Stomach smooth muscle (tissue), 2 donors: ENCODE data around the gene ZNF727.
"Not testable (repeated sequence)": the region's sequence is repeated elsewhere in the genome, so short reads cannot be mapped to it uniquely, and the experiment has no call there.

Source experiments
- H3K27ac ChIP-seq: one replicate; pipeline ENCODE4 v1.7.0; 2013; ENCODE audit warnings: mild to moderate bottlenecking, low read length, inconsistent platforms
- H3K27me3 ChIP-seq, 2 donors: one replicate each; pipeline ENCODE4 v1.7.0; 2013; ENCODE audit warnings: low read length in 2 of 2; ENCODE audit not compliant: insufficient read depth in 2 of 2, control insufficient read depth in 1 of 2
- H3K36me3 ChIP-seq, 2 donors: one replicate each; pipeline ENCODE4 v1.7.0; 2013; ENCODE audit warnings: low read length in 2 of 2; ENCODE audit not compliant: control insufficient read depth in 2 of 2, insufficient read depth in 2 of 2
- H3K4me1 ChIP-seq: one replicate; pipeline ENCODE4 v1.7.0; 2013; ENCODE audit warnings: low read length; ENCODE audit not compliant: control insufficient read depth, insufficient read depth
- H3K4me3 ChIP-seq, 2 donors: one replicate each; pipeline ENCODE4 v1.7.0; 2013; ENCODE audit warnings: low read length in 2 of 2
- H3K9ac ChIP-seq, 2 donors: one replicate each; pipeline ENCODE4 v1.7.0; 2013; ENCODE audit warnings: low read length in 2 of 2, mild to moderate bottlenecking in 1 of 2
- H3K9me3 ChIP-seq, 2 donors: one replicate each; pipeline ENCODE4 v1.7.0; 2013; ENCODE audit warnings: low read length in 2 of 2; ENCODE audit not compliant: control insufficient read depth in 2 of 2
- donor health status: healthy.
- donor health status: Pancreatic carcinoma.

Gene ZNF727

GRCh38 chr7:64045301-64046040 lies at the start of gene ZNF727:
ZNF727 (plus strand) TSS chr7:64045434; CDS start chr7:64045622, 188 bp downstream.
- H3K27me3 ChIP-seq = no peaks in the 10 kb centered on the region
- peaks cover 4% of the 10 kb centered on the region for H3K4me1 ChIP-seq
- no peaks in the 10 kb centered on the region for H3K36me3 ChIP-seq
- peak within 1 kb of the TSS; percentile 88 to 96 for H3K4me3 ChIP-seq
- H3K9me3 ChIP-seq = no peaks in the 10 kb centered on the region
- peak within 1 kb of the TSS; percentile 75 for H3K27ac ChIP-seq
- peak within 1 kb of the TSS; percentile 91 to 94 for H3K9ac ChIP-seq

DNA sequence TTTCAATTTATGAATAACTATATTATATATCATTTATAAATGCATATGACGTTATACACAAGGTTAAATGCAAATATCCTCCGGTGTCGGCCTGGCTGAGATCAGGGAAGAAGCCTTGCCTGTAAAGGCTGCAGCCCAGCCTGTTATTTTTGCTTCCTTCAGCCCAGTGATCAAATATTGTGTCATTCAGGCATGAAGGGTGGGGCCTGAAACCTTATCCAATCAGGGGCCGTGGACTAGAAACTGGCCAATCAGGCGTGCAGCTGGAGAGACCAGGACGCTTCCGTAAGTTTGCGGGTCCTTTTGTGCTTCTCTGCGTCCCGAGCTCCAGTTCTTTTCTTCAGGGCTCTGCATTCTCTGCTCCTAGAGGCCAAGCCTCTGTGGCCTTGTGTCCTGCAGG lies 46.7 kb upstream of the ZNF727 start, which contains the start of gene ZNF722:
Gene ZNF722, plus strand, starts transcription at position 301 of the 400 bp plus-strand sequence. CDS start 113 bp downstream, outside the sequence.
- Histone ChIP-seq H3K4me3 (no peak within 1 kb of the TSS), H3K27ac (no peak within 1 kb of the TSS), H3K4me1 (no peaks in the 10 kb centered on the region), H3K27me3 (no peaks in the 10 kb centered on the region), H3K36me3 (no peaks in the 10 kb centered on the region), H3K9ac (no peak within 1 kb of the TSS), H3K9me3 (peaks cover 2 to 7% of the 10 kb centered on the region in 2 donors)

DNA sequence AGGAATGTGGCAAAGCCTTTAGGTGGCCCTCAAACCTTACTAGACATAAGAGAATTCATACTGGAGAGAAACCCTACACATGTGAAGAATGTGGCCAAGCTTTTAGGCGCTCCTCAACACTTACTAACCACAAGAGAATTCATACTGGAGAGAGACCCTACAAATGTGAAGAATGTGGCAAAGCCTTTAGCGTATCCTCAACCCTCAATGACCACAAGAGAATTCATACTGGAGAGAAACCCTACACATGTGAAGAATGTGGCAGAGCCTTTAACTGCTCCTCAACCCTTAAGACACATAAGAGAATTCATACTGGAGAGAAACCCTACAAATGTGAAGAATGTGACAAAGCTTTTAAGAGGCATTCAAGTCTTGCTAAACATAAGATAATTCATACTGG lies 29.7 kb upstream of the ZNF727 start:
- H3K4me1 ChIP-seq, H3K9me3 ChIP-seq: not testable (repeated sequence)

GRCh38 chr7:64035388-64035787 lies 9.8 kb upstream of the ZNF727 start:
- Histone ChIP-seq H3K4me3 (no peak overlapping the region), H3K9ac (no peak overlapping the region), H3K4me1 (no peaks in the 10 kb centered on the region), H3K36me3 (no peaks in the 10 kb centered on the region), H3K9me3 (peaks cover 16 to 23% of the 10 kb centered on the region in 2 donors), H3K27ac (no peak overlapping the region), H3K27me3 (peaks cover 0 to 2% of the 10 kb centered on the region in 2 donors)

More for the DNA sequence above, 29.7 kb upstream of the ZNF727 start:
- not testable (repeated sequence) for H3K9ac ChIP-seq, H3K27me3 ChIP-seq, H3K4me3 ChIP-seq, H3K36me3 ChIP-seq, H3K27ac ChIP-seq

DNA sequence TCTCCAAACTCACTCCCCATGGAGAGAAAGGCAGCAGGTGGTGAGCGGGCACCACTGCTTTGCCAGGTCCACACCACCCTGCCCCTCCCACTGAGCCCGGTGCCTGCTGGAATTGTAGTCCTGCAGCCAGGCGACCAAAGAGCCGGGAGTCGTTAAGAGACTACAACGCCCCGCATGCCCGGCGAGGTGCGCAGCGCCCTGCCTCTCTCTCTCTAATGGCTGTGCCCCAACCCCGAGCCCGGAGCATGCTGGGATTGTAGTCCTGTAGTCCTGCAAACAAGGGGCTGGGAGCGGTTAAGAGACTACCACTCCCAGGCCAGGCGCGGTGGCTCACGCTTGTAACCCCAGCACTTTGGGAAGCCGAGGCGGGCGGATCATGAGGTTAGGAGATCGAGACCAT lies 8.1 kb upstream of the ZNF727 start:
- Histone ChIP-seq H3K9me3 (peaks cover 10 to 18% of the 10 kb centered on the region in 2 donors), H3K36me3 (no peaks in the 10 kb centered on the region), H3K27ac (no peak overlapping the region), H3K4me1 (no peaks in the 10 kb centered on the region), H3K27me3 (peaks cover 0 to 2% of the 10 kb centered on the region in 2 donors), H3K9ac (no peak overlapping the region), H3K4me3 (no peak overlapping the region)

DNA sequence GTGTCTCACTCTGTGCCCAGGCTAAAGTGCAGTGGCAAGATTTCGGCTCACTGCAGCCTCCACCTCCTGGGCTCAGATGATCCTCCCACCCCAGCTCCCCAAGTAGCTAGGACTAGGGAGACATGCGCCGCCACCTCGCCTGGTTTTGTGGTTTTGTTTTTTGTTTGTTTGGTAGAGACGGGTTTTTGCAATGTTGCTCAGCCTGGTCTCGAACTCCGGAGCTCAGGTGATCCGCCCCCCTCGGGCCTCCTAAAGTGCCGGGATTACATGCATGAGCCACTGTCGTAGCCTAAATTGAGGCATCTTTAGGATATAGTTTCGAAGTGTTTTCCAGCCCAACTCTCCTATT lies 781 bp downstream of the ZNF727 start:
- no peaks in the 10 kb centered on the region for H3K9me3 ChIP-seq
- H3K4me1 ChIP-seq = peaks cover 4% of the 10 kb centered on the region
- H3K9ac ChIP-seq = peak overlapping the region; percentile 91 to 94
- H3K36me3 ChIP-seq = no peaks in the 10 kb centered on the region
- peak overlapping the region; percentile 75 for H3K27ac ChIP-seq
- H3K4me3 ChIP-seq = peak overlapping the region; percentile 88 to 96
- no peaks in the 10 kb centered on the region for H3K27me3 ChIP-seq

GRCh38 chr7:64077837-64078698 lies 32.8 kb downstream of the ZNF727 start:
- Histone ChIP-seq H3K36me3 (peaks cover 2 to 15% of the 10 kb centered on the region in 2 donors), H3K4me3 (peak overlapping the region in 1 of 2 donors; percentile 26), H3K9me3 (peaks cover 56 to 71% of the 10 kb centered on the region in 2 donors)
- not testable (repeated sequence) for H3K27me3 ChIP-seq, H3K4me1 ChIP-seq, H3K9ac ChIP-seq, H3K27ac ChIP-seq

- H3K9ac ChIP-seq = no peak overlapping the region
- peaks cover 4 to 15% of the 10 kb centered on the region in 2 donors for H3K36me3 ChIP-seq
- H3K27me3 ChIP-seq = no peaks in the 10 kb centered on the region
- peaks cover 60 to 77% of the 10 kb centered on the region in 2 donors for H3K9me3 ChIP-seq
- no peak overlapping the region for H3K27ac ChIP-seq
- peak overlapping the region; percentile 4 to 26 for H3K4me3 ChIP-seq
- no peaks in the 10 kb centered on the region for H3K4me1 ChIP-seq
Measured at GRCh38 chr7:64078699-64078994, 33.4 kb downstream of the ZNF727 start.

- Histone ChIP-seq H3K4me3 (no peak overlapping the region), H3K9me3 (peaks cover 14 to 52% of the 10 kb centered on the region in 2 donors), H3K36me3 (peaks cover 0 to 2% of the 10 kb centered on the region in 2 donors), H3K4me1 (no peaks in the 10 kb centered on the region), H3K27me3 (no peaks in the 10 kb centered on the region), H3K27ac (no peak overlapping the region), H3K9ac (no peak overlapping the region)
Measured at GRCh38 chr7:64087501-64087900, 42.3 kb downstream of the ZNF727 start.

- H3K27ac ChIP-seq, H3K4me1 ChIP-seq, H3K4me3 ChIP-seq, H3K9ac ChIP-seq, H3K36me3 ChIP-seq, H3K27me3 ChIP-seq: not testable (repeated sequence)
- peaks cover 8 to 49% of the 10 kb centered on the region in 2 donors for H3K9me3 ChIP-seq
Measured at GRCh38 chr7:64088863-64089262, 43.6 kb downstream of the ZNF727 start.
